HG03432 (cell line): Measurements from ENCODE around the gene ANKRD44.

ENCODE experiments used
- ATAC-seq: cut with Tn5 transposase; IDR thresholded peaks from one replicate; pipeline ENCODE4 v1.9.1; 2021; ENCODE audit warnings: mild to moderate bottlenecking, moderate library complexity; ENCODE audit not compliant: unreplicated experiment

ANKRD44 gene

GRCh38 chr2:197156771-197157170, 153.8 kb downstream of the ANKRD44 start:
- no peak for ATAC-seq

- ATAC-seq = peak; percentile 85
These were observed 157.9 kb downstream of the ANKRD44 start for GRCh38 chr2:197152451-197153228.

GRCh38 chr2:197149546-197149945, 161.0 kb downstream of the ANKRD44 start:
- ATAC-seq = no peak

- ATAC-seq = no peak
These were observed 162.2 kb downstream of the ANKRD44 start for GRCh38 chr2:197148401-197148800.

- ATAC-seq = no peak
These were observed 162.6 kb downstream of the ANKRD44 start for GRCh38 chr2:197147942-197148341.

- ATAC-seq = no peak
These were observed 163.6 kb downstream of the ANKRD44 start for GRCh38 chr2:197146995-197147394.

- peak; percentile 96 for ATAC-seq
These were observed 165.0 kb downstream of the ANKRD44 start for GRCh38 chr2:197145471-197146056.

GRCh38 chr2:197144183-197144582, 166.4 kb downstream of the ANKRD44 start:
- ATAC-seq = no peak

GRCh38 chr2:197141702-197142473, 168.7 kb downstream of the ANKRD44 start:
- no peak for ATAC-seq

- ATAC-seq = no peak
These were observed 170.5 kb downstream of the ANKRD44 start for GRCh38 chr2:197140045-197140444.

GRCh38 chr2:197138506-197138905, 172.1 kb downstream of the ANKRD44 start:
- no peak for ATAC-seq

GRCh38 chr2:197137826-197138477, 172.6 kb downstream of the ANKRD44 start:
- ATAC-seq = peak; percentile 27

GRCh38 chr2:197137231-197137630, 173.3 kb downstream of the ANKRD44 start:
- ATAC-seq = no peak

GRCh38 chr2:197136452-197136851, 174.1 kb downstream of the ANKRD44 start:
- no peak for ATAC-seq

- no peak for ATAC-seq
These were observed 174.8 kb downstream of the ANKRD44 start for GRCh38 chr2:197135806-197136205.

GRCh38 chr2:197134206-197134605, 176.4 kb downstream of the ANKRD44 start:
- ATAC-seq = no peak

GRCh38 chr2:197131558-197131855, 179.1 kb downstream of the ANKRD44 start:
- peak; percentile 75 for ATAC-seq

GRCh38 chr2:197130318-197130717, 180.3 kb downstream of the ANKRD44 start:
- peak; percentile 78 for ATAC-seq

- ATAC-seq = no peak
These were observed 181.7 kb downstream of the ANKRD44 start for GRCh38 chr2:197128897-197129296.

- no peak for ATAC-seq
These were observed 182.5 kb downstream of the ANKRD44 start for GRCh38 chr2:197128126-197128525.

- ATAC-seq = no peak
These were observed 183.8 kb downstream of the ANKRD44 start for GRCh38 chr2:197126630-197127352.
